HTERT RPE-1 (cell line): Measurements from ENCODE around the gene ARHGAP1.

Experiments
- in situ Hi-C: fragments of 300-500 bp; cut with MboI; formaldehyde crosslinking; loops from 4 replicates; pipeline ENCODE4 v1.14.3; 2020; ENCODE audit warnings: low sequenced_read_pairs

ARHGAP1 gene

DNA sequence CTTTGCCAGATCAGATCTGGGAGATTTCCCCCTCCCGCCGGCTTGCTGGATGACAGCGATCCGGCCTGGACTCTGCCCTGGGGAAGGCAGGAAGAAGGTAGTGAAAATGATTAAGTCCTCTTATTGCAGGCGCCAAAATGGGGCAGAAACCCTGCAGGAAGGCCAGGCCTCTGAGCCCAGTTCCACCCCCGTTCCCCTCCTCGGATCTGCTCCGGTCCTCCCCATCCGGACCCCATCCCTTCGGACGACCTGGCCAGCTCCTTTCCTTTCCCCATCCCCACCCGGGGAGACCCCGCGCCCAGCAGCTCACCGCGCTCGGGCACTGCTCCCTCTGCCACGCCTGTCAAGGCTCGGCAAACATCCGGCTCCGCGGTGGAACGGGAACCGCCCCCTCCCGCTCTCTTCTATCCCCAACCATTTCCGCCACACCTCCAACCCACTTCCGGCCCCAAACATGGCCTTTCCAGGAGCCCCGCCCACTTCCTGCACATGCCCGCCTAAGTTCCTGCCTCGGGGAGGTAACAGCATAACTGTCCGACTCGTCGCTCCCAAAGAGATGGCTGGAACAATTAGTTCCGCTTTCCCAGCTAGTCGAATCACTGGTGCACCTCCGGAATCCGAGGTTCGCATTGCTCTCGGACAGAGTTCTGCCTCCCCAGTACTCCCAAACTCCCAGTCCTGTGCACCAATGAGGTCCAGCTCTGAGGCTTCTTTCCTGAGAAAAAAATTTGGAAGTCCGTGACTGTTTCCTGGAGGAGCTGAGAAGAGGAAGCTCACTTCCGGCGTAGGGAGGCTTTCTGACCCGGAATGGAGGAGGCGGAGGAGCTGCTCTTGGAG, at the start of gene ARHGAP1, which contains the start of gene ZNF408:
TSS of gene ARHGAP1 (minus strand) at position 379 of the 837 bp plus-strand sequence. CDS start 4,512 bp downstream, outside the sequence.
TSS of gene ZNF408 (plus strand) at position 791 of the 837 bp plus-strand sequence. CDS start at position 808, 17 bp downstream.
- in situ Hi-C loops = no loop called here

DNA sequence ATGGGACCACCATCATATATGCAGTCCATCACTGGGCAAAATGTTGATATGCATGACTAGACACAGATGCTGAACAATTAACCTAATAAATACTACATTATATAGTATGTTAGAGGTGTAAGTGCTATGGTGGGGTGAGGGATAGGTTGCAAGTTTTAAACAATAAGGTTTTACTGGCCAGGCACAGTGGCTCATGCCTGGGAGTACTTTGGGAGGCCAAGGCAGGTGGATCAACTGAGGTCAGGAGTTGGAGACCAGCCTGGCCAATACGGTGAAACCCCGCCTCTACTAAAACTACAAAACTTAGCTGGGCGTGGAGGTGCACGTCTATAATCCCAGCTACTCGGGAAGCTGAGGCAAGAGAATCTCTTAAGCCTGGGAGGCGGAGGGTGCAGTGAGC, 46.7 kb upstream of the ARHGAP1 start:
- in situ Hi-C loops = no loop called here

DNA sequence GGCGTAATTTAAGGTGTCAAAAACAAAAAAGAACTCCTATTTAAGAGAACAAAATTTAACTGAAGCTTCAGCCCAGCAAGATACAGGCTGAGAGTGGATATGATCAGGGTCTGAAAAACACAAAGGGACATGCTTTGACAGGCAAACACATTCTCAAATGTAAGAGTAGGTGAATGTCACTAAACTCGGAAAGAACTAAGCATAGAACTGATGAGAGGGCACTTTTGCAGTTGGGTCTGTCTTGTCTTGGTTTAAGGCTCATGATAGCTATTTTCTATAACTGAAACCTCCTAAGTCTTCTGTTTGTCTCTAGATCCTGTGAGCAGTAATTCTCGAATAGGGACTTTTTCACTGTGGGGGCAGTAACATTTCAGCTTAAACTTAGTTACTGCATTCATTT, 45.6 kb upstream of the ARHGAP1 start:
- in situ Hi-C loops = no loop called here

DNA sequence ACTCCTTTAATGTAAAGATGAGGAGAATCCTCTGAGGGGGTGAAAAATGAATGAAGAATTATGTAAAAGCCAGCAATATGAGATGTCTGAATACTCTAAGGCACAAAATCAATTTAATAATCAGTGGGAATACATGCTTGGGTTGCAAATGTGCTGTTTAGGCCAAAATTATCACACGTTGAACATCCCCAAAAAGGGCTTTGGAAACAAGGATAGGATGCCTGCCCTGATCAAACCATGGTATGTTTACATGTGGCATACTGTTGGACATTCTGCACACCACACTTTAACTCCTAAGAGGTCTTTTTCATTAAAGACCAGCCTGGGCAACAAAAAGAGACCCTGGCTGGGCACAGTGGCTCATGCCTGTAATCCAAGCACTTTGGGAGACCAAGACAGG, 44.9 kb upstream of the ARHGAP1 start:
- in situ Hi-C loops = no loop called here

DNA sequence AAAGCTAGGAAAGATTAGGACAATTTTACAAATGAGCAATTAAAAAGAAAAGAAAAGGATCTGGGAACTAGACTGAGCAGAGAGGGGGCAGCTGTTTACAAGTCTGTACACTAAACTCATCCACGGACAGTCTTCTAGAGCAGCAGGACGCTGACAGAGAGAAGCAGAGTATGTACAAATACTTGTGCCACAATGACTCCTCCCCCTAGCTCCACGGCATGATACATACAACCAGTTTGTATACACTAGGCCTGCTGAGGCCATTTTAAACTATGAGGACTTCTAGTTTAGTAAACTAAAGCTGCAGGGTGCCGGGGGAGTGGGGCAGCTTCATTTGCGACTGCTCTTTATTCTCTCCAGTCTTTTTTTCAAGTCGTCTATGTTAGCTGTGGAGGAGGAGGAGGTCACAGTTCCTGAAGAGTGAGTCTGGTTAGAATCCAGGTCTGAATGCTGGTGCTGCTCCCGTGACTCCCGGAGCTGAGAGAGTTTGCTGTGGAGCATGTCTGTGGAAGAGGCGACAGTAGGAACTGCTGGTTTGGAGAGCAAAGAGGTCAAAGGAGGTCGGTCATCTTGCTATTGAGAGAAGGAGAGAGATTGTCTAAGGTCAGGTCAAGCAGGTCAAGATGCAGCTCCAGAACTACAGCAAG, 43.4 kb upstream of the ARHGAP1 start:
- in situ Hi-C loops = no loop called here

DNA sequence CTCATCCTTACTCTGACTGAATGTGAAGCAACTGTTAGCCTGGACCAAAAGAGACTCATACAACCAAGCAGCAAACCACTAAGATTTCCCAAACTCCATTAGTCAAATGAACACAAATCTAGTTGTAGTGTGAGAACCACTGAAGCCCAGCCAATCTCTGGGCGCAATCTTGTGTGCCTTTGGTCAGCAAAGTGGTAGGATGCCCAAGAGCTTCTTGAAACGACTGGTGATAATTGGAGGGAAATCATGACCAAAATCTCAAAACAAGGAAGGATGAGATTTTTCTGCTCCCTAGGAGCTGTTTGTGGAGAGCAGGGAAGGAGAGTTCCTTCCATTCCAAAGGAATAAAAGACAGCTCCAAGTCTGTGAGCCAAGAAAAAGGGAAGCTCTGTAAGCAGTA, 42.6 kb upstream of the ARHGAP1 start:
- in situ Hi-C loops = no loop called here

DNA sequence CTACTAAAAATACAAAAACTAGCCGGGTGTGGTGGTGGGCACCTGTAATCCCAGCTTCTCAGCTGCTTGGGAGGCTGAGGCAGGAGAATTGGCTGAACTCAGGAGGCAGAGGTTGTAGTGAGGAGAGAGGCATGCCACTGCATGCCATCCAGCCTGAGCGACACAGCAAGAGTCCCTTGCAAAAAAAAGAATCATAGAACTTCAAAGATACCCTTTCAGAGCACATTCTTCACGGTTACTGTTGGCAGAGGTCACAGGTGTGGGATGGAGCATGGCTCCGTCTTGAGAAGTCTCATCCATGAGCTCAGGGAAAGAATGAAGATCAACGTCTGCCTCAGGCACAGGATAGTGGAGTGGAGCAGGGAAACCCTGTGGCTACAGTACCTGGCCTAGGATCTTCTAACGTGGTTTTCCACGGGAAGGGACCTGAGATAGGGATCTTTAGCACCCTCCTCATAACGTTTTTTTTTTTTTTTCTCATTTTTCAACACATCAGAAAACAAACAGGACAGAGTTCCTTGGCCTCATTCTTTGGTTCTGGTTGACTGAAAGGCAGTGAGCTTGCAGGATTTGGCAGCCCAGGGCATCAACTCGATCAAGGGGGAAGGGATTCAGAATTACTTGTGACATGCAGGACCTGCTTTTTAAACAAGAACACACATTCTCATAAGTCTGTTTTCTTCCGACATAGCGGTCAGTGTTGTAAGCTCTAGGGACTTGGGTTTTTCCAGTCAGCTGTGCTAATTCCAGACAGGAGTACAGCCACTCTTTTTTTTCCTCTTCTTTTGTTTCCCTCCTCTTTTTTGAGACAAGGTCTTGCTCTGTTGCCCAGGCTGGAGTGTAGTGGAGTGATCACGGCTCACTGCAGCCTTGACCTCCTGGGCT, 41.4 kb upstream of the ARHGAP1 start:
- in situ Hi-C loops = no loop called here

DNA sequence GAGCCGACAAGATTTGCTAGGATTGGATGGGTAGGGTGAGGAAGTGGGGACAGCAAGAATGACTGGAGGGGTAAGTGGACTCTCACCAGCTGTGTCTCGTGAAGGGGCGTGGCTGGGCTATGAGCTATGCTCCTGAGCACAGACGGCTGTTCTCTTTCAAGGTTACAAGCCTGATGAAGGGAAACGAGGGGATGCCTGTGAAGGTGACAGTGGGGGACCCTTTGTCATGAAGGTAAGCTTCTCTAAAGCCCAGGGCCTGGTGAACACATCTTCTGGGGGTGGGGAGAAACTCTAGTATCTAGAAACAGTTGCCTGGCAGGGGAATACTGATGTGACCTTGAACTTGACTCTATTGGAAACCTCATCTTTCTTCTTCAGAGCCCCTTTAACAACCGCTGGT, 38.5 kb upstream of the ARHGAP1 start:
- in situ Hi-C loops = no loop called here

DNA sequence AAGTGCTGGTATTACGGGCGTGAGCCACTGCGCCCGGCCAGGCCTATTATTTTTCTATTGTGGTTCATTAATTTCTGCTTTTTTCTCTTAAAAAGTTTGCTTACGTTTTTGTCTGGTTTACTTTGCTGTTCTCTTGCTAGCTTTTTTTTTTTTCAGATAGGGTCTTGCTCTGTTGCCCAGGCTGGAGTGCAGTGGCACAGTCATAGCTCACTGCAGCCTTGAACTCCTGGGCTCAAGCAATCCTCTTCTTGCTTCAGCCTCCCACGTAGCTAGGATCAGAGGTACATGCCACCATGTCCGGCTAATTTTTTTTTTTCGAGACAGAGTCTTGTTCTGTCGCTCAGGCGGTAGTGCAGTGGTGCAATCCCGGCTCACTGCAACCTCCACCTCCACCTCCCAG, 37.3 kb upstream of the ARHGAP1 start:
- in situ Hi-C loops = no loop called here

DNA sequence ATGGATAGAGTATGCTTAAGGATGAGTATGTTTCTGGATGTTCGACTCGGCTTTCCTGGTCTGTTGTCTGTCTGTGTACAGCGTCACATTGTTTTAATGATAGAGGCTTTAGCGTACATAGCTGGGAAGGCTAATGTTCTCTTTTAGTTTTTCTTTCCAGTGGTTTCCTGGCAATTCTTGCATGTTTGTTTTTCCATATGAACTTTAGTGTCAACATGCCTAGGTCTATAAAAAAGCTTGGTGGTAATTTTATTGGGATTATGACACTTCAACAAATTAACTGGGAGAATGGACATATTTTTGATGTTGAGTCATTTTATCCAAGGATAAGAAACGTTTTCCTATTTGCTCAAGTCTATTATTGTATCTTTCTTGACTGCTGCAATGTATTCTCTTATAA, 36.2 kb upstream of the ARHGAP1 start:
- in situ Hi-C loops = no loop called here

DNA sequence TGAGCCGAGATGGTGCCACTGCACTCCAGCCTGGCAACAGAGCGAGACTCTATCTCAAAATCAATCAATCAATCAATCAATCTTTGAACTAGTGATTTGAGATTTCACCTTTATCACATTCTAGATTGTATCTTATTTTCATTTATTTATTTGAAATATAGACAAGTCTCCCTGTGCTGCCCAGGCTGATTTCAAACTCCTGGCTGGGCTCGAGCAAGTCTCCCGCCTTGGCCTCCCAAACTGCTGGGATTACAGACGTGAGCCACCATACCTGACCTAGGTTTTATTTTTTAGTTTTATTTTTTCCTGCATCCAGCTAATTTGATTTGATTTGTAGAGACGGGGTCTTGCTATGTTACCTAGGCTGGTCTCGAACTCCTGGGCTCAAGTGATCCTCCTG, 35.7 kb upstream of the ARHGAP1 start:
- in situ Hi-C loops = no loop called here

DNA sequence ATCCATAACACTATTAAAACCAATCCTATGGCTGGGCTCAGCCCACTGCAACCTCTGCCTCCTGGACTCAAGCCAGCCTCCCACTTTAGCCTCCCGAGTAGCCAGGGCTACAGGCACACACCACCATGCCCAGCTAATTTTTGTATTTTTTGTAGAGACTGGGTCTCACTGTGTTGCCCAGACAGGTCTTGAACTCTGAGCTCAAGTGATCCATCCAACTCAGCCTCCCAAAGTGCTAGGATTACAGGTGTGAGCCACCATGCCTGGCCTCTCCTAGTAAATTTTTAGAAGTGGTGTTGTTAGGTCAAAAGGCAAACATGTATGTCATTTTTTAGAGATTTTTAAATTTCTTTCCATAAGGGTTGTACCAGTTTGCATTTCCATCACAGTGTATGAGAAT, 32.8 kb upstream of the ARHGAP1 start:
- in situ Hi-C loops = no loop called here

DNA sequence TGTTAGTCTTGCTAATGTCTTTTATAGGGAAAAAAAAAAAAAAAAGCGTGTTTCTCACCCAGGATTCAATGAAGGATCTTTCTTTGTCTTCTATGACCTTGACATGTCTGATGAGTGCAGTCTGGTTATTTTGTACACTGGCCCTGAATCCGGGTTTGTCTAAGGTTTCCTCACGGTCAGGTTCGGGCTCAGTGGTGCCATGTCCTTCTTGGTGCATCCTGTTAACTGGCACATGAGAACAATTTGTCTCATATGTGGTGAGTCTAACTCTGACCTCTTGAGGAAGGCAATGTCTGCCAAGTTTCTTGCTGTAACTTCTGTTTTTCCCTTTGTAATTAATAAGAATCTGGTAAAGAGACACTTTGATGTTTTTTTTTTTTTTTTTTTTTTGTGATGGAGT, 31.1 kb upstream of the ARHGAP1 start:
- in situ Hi-C loops = no loop called here

DNA sequence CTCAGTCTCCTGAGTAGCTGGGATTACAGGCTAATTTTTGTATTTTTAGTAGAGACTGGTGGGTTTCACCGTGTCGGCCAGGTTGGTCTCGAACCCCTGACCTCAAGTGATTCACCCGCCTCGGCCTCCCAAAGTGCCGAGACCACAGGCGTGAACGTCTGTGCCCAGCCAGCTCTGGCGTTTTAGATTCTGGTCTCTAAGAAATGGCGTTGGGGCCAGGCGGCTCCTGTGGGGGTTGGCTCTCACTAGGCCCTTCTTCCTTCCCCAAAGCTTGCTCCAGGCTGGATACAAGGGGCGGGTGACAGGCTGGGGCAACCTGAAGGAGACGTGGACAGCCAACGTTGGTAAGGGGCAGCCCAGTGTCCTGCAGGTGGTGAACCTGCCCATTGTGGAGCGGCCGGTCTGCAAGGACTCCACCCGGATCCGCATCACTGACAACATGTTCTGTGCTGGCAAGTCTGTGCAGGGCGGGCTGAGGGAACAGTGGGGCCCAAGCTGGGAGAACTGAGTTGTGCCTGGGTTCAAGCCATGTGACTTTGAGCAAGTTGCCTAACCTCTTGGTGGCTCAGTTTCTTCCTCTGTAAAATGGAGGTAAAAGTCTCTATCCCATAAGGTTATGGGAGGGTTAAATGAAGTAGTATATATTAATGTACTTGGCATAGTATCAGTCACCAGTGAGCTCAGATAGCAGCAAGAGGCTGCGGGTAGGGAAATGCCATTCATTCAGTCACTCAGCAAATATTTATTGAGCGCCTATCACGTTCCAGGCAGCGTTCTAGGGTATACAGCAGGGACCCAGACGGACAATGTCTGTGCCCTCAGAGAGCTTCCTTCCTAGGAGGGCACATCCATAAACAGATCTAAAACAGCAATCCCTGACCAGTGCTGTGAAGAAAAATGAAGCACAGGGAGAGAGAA, 28.9 kb upstream of the ARHGAP1 start:
- in situ Hi-C loops = no loop called here

DNA sequence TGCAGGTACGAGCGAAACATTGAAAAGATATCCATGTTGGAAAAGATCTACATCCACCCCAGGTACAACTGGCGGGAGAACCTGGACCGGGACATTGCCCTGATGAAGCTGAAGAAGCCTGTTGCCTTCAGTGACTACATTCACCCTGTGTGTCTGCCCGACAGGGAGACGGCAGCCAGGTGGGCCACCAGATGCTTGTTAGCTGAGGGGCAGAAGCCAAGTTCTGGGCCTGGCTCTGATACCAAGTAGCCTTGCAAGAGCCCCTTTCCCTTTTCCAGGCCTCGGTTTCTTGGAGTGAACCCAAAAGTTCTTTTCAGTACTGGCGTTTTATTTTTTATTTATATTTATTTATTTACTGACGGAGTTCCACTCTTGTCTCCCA, 28.2 kb upstream of the ARHGAP1 start:
- in situ Hi-C loops = no loop called here

DNA sequence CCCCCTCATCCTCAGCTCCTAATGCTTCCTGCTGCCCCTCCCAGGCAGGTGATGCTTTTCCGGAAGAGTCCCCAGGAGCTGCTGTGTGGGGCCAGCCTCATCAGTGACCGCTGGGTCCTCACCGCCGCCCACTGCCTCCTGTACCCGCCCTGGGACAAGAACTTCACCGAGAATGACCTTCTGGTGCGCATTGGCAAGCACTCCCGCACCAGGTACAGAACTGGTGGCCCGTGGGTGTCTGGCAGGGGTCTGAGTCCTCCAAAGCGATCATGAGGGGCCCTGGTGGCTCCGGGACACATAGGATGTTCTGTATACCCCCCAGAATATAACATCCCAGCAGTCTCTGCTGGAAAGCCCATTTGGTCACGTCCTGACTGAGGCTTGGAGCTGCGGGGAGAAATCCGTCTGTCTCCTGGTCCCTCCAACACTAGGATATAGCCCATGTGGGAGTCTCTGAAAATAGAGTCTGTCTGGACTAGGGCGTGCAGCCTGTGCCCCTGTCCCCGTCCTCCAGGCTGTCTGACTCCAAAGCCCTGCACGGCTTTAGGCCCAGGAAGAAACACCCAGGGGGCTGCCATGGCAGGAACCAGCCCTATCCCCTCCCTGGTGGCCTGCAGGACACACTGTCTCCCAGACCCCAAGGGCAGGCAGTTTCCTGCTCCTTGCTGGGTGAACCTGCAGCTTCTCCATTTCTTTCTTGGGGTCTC, 27.7 kb upstream of the ARHGAP1 start:
- in situ Hi-C loops = no loop called here

DNA sequence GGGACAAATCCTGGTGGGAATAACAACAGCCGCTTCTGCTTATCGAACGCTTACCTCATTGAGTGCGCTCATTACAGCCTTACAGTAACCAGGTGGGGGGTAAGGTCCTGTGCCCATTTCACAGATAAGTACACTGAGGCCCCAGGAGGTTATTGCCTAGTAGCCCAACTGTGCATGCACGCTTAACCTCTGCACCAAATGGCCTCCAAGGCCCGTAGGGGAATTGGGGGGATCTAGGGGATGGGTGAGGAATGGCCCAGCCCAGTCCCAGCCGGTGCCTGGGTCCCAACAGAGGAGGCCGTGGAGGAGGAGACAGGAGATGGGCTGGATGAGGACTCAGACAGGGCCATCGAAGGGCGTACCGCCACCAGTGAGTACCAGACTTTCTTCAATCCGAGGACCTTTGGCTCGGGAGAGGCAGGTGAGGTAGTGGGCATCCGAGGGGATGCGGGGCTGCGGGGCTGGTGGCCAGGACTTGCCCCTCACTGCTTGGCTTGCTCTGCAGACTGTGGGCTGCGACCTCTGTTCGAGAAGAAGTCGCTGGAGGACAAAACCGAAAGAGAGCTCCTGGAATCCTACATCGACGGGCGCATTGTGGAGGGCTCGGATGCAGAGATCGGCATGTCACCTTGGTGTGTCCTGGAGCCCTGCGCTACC, 25.9 kb upstream of the ARHGAP1 start:
- in situ Hi-C loops = no loop called here

DNA sequence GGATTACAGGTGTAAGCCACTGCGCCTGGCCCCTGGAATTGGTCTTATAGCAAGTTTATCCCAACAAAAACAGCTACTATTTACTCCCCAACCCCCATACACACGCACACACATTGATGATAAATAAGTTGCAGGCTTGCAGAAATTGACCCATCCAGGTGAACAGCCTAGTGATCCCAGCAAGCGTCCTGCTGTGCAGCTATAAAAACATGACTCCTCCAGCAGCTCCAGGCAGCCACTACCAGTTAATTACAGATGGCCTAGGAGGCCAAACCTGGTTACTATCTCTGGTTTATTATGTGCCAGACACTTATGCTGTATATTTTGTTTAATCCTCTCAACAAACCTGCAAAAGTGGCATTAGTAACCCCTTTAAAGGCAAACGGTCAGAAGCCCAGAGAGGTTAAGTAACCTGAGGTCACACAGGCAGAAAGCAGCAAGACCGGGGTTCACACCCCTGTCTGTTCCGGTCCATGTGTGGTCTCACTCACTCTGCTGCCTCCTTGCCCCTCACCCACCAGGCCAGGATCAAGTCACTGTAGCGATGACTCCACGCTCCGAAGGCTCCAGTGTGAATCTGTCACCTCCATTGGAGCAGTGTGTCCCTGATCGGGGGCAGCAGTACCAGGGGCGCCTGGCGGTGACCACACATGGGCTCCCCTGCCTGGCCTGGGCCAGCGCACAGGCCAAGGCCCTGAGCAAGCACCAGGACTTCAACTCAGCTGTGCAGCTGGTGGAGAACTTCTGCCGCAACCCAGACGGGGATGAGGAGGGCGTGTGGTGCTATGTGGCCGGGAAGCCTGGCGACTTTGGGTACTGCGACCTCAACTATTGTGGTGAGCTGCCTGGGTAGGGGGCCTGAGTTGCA, 25.2 kb upstream of the ARHGAP1 start:
- in situ Hi-C loops = no loop called here
